GM21423 (cell line): ENCODE measurements around the gene OGG1.

Experiments used
- ATAC-seq: cut with Tn5 transposase; IDR thresholded peaks from one replicate; pipeline ENCODE4 v1.9.1; 2021; ENCODE audit warnings: mild to moderate bottlenecking, moderate library complexity; ENCODE audit not compliant: unreplicated experiment

The OGG1 gene

GRCh38 chr3:9727041-9727595, 22.6 kb upstream of the OGG1 start:
- no peak for ATAC-seq

- no peak for ATAC-seq
Observed at GRCh38 chr3:9727743-9728142, 22.0 kb upstream of the OGG1 start.

- no peak for ATAC-seq
Observed at GRCh38 chr3:9729419-9729818, 20.3 kb upstream of the OGG1 start.

- ATAC-seq, result peak; percentile 34
Observed at GRCh38 chr3:9730657-9731205, 19.0 kb upstream of the OGG1 start.

- peak; percentile 94 for ATAC-seq
Observed at GRCh38 chr3:9731206-9732079, 18.3 kb upstream of the OGG1 start, which contains the start of gene BRPF1. Gene BRPF1 (plus strand): TSS chr3:9731735. CDS start chr3:9734141, 2,406 bp downstream.

GRCh38 chr3:9732080-9732739, 17.5 kb upstream of the OGG1 start:
- ATAC-seq, result peak; percentile 4

- no peak for ATAC-seq
Observed at GRCh38 chr3:9732740-9733115, 17.0 kb upstream of the OGG1 start.

GRCh38 chr3:9736831-9737230, 12.9 kb upstream of the OGG1 start:
- no peak for ATAC-seq

GRCh38 chr3:9739181-9739580, 10.6 kb upstream of the OGG1 start:
- no peak for ATAC-seq

GRCh38 chr3:9742560-9742959, 7.2 kb upstream of the OGG1 start:
- no peak for ATAC-seq

- ATAC-seq, result no peak
Observed at GRCh38 chr3:9743548-9743947, 6.2 kb upstream of the OGG1 start.

GRCh38 chr3:9744162-9744561, 5.6 kb upstream of the OGG1 start:
- no peak for ATAC-seq

GRCh38 chr3:9745521-9745920, 4.2 kb upstream of the OGG1 start:
- ATAC-seq, result no peak

GRCh38 chr3:9746330-9746729, 3.4 kb upstream of the OGG1 start:
- no peak for ATAC-seq

GRCh38 chr3:9747267-9747666, 2.5 kb upstream of the OGG1 start:
- ATAC-seq, result no peak

GRCh38 chr3:9748031-9748430, 1.7 kb upstream of the OGG1 start:
- no peak for ATAC-seq

- no peak for ATAC-seq
Observed at GRCh38 chr3:9749296-9749644, 482 bp upstream of the OGG1 start.

GRCh38 chr3:9750556-9751411, 1.0 kb downstream of the OGG1 start:
- ATAC-seq, result no peak

GRCh38 chr3:9754678-9755077, 4.9 kb downstream of the OGG1 start:
- ATAC-seq, result no peak

- ATAC-seq, result no peak
Observed at GRCh38 chr3:9757427-9757826, 7.7 kb downstream of the OGG1 start.
